MM.1S (cell line): ENCODE measurements around the gene GFPT1.

Source experiments
- EZH2phosphoT487 ChIP-seq: fragments of 300-600 bp; sonication (generic); IDR thresholded peaks from 2 replicates; pipeline ENCODE4 v1.6.1; 2018; ENCODE audit warnings: antibody characterized with exemption, low read length
- TF ChIP-seq, protein P1 (sequence below): fragments of 300-600 bp; sonication (generic); IDR thresholded peaks from 2 replicates; pipeline ENCODE4 v1.5.1; 2016; ENCODE audit warnings: antibody characterized with exemption, low read length, mixed read lengths

DNA sequence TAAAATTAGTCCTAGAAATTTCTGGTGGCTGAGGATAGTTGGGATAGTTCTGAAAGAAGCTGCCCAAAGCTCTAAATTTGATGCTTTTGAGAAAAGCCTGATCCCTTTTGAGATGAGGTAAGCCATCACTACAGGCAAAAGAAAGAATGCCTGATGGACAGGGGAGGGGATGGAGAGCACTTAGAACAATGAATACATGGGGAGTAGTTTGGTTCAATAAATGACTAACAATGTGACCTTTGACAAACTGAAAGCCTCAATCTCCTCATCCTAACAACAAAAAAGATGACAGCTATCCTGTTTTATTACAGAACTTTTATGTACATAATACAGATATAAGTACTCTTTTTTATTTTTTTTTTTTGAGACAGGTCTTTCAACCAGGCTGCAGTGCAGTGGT lies 42.7 kb downstream of the GFPT1 start:
- no peak for TF ChIP-seq EZH2phosphoT487
- TF ChIP-seq, protein P1, sequence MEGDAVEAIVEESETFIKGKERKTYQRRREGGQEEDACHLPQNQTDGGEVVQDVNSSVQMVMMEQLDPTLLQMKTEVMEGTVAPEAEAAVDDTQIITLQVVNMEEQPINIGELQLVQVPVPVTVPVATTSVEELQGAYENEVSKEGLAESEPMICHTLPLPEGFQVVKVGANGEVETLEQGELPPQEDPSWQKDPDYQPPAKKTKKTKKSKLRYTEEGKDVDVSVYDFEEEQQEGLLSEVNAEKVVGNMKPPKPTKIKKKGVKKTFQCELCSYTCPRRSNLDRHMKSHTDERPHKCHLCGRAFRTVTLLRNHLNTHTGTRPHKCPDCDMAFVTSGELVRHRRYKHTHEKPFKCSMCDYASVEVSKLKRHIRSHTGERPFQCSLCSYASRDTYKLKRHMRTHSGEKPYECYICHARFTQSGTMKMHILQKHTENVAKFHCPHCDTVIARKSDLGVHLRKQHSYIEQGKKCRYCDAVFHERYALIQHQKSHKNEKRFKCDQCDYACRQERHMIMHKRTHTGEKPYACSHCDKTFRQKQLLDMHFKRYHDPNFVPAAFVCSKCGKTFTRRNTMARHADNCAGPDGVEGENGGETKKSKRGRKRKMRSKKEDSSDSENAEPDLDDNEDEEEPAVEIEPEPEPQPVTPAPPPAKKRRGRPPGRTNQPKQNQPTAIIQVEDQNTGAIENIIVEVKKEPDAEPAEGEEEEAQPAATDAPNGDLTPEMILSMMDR, result no peak
